HUES6 (cell line): ENCODE measurements around the gene TSHB.
"Not testable (repeated sequence)": the region's sequence is repeated elsewhere in the genome, so short reads cannot be mapped to it uniquely, and the experiment has no call there.

Source experiments
- H3K27ac ChIP-seq: 2 replicates; pipeline ENCODE4 v1.7.0; 2013; ENCODE audit warnings: low read depth, mild to moderate bottlenecking, low read length, inconsistent platforms
- H3K27me3 ChIP-seq: 2 replicates; pipeline ENCODE4 v1.6.1; 2013; ENCODE audit warnings: low read length; ENCODE audit not compliant: control insufficient read depth, insufficient read depth
- H3K36me3 ChIP-seq: 2 replicates; pipeline ENCODE4 v1.6.1; 2013; ENCODE audit warnings: low read length; ENCODE audit not compliant: control insufficient read depth, insufficient read depth
- H3K4me1 ChIP-seq: 2 replicates; pipeline ENCODE4 v1.6.1; 2013; ENCODE audit warnings: low read length; ENCODE audit not compliant: control insufficient read depth, insufficient read depth
- H3K4me3 ChIP-seq: 2 replicates; pipeline ENCODE4 v1.5.1; 2013; ENCODE audit warnings: low read depth, low read length
- H3K9ac ChIP-seq: one replicate; pipeline ENCODE4 v1.6.1; 2013; ENCODE audit warnings: mild to moderate bottlenecking, low read length
- H3K9me3 ChIP-seq: 2 replicates; pipeline ENCODE4 v1.6.1; 2013; ENCODE audit warnings: low read depth, low read length; ENCODE audit not compliant: control insufficient read depth, insufficient read depth

Gene TSHB

DNA sequence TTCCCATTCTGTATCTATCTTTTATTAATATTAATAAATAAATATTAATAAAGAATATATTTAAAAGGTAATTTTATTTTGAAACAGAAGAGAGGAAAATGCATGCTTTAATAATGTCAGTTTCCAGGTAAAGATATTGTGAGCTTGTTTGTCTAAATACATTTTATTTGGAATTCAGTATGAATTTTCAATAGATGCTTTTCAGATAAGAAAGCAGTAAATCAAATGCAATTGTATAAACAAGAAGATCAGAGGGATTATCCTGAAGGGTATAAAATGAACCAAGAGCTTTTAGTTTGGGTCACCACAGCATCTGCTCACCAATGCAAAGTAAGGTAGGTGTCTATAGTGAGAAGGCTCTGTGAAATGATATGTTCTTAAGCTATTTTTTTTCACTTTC lies at the start of gene TSHB:
TSS of gene TSHB (plus strand) at position 301 of the 400 bp plus-strand sequence. CDS start 3,537 bp downstream, outside the sequence.
- no peak within 1 kb of the TSS for H3K9ac ChIP-seq
- no peaks in the 10 kb centered on the region for H3K9me3 ChIP-seq
- H3K27ac ChIP-seq, result no peak within 1 kb of the TSS
- no peaks in the 10 kb centered on the region for H3K4me1 ChIP-seq
- no peak within 1 kb of the TSS for H3K4me3 ChIP-seq
- H3K36me3 ChIP-seq, result no peaks in the 10 kb centered on the region
- no peaks in the 10 kb centered on the region for H3K27me3 ChIP-seq

DNA sequence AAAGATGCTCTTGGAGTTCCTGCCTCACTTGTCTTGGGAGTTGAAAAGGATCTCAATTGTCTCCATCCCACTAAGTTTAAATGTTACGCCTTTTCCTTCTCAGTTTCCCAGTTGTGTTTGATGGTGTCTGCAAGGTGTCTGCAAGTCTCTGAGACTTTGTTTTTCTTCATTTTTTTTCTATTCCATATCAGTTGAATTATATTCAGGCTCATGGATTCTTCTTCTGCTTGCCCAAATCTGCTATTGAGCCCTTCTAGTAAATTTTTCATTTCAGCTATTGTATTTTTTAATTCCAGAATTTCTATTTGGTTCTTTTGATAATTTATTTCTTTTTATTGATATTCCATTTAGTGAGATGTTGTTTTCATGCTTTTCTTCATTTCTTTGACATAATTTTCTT lies 47.4 kb upstream of the TSHB start:
- no peaks in the 10 kb centered on the region for H3K4me1 ChIP-seq
- no peak overlapping the region for H3K9ac ChIP-seq
- H3K4me3 ChIP-seq, result no peak overlapping the region
- no peak overlapping the region for H3K27ac ChIP-seq
- H3K9me3 ChIP-seq, result no peaks in the 10 kb centered on the region
- no peaks in the 10 kb centered on the region for H3K27me3 ChIP-seq
- H3K36me3 ChIP-seq, result no peaks in the 10 kb centered on the region

DNA sequence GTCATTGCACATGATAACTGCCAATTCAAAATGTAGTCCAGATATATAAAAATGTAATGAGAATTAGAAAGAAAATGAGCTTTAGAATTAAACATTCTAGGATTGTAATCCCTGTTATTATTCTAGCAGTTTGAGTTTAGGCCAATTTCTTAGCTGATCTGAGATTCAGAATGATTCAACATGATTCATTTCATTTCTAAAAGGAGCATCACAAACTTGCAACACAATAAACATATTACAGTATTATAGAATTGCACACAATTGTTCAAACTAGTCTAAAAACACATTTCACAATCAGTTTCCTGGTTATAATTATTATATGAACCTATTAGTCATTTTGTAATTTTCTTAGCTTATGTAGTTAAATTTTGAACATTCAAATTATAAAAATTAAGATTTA lies 43.3 kb upstream of the TSHB start:
- no peak overlapping the region for H3K9ac ChIP-seq
- no peak overlapping the region for H3K27ac ChIP-seq
- H3K27me3 ChIP-seq, result no peaks in the 10 kb centered on the region
- H3K9me3 ChIP-seq, result peaks cover 14% of the 10 kb centered on the region; the same call in 1 of the 2 replicates
- no peaks in the 10 kb centered on the region for H3K4me1 ChIP-seq
- H3K4me3 ChIP-seq, result no peak overlapping the region
- no peaks in the 10 kb centered on the region for H3K36me3 ChIP-seq

- Histone ChIP-seq H3K4me1 (no peaks in the 10 kb centered on the region), H3K9ac (no peak overlapping the region), H3K36me3 (no peaks in the 10 kb centered on the region), H3K4me3 (no peak overlapping the region), H3K27me3 (no peaks in the 10 kb centered on the region), H3K27ac (no peak overlapping the region), H3K9me3 (peaks cover 14% of the 10 kb centered on the region; the same call in 1 of the 2 replicates)
Observed at GRCh38 chr1:114988095-114988494, 41.5 kb upstream of the TSHB start.

- no peak overlapping the region for H3K9ac ChIP-seq
- H3K4me1 ChIP-seq, result no peaks in the 10 kb centered on the region
- H3K27me3 ChIP-seq, result no peaks in the 10 kb centered on the region
- H3K36me3 ChIP-seq, result no peaks in the 10 kb centered on the region
- H3K9me3 ChIP-seq, result no peaks in the 10 kb centered on the region
- H3K27ac ChIP-seq, result no peak overlapping the region
- no peak overlapping the region for H3K4me3 ChIP-seq
Observed at GRCh38 chr1:114997510-114998289, 31.9 kb upstream of the TSHB start.

- Histone ChIP-seq H3K36me3 (no peaks in the 10 kb centered on the region), H3K9me3 (no peaks in the 10 kb centered on the region), H3K27ac (no peak overlapping the region), H3K27me3 (no peaks in the 10 kb centered on the region), H3K4me3 (no peak overlapping the region), H3K4me1 (no peaks in the 10 kb centered on the region), H3K9ac (no peak overlapping the region)
Observed at GRCh38 chr1:115006191-115006590, 23.4 kb upstream of the TSHB start.

- no peak overlapping the region for H3K4me3 ChIP-seq
- no peaks in the 10 kb centered on the region for H3K27me3 ChIP-seq
- H3K36me3 ChIP-seq, result no peaks in the 10 kb centered on the region
- H3K9ac ChIP-seq, result no peak overlapping the region
- H3K27ac ChIP-seq, result no peak overlapping the region
- H3K4me1 ChIP-seq, result no peaks in the 10 kb centered on the region
- H3K9me3 ChIP-seq, result peaks cover 8% of the 10 kb centered on the region
Observed at GRCh38 chr1:115012006-115012405, 17.6 kb upstream of the TSHB start.

DNA sequence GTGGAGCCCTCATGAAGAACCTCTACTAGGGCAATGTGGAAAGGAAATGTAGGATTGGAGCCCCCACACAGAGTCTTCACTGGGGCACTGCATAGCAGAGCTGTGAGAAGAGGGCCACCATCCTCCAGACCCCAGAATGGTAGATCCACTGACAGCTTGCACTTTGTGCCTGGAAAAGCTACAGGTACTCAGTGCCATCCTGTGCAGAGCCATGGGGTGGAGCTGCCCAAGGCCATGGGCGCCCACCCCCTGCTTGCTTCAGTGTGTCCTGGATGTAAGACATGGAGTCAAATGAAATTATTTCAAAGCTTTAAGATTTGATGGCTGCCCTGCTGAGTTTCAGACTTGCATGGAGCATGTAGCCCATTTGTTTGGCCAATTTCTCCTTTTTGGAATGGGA lies 17.2 kb upstream of the TSHB start:
- Histone ChIP-seq H3K4me1 (no peaks in the 10 kb centered on the region), H3K4me3 (no peak overlapping the region), H3K9me3 (peaks cover 8% of the 10 kb centered on the region), H3K27me3 (no peaks in the 10 kb centered on the region), H3K36me3 (no peaks in the 10 kb centered on the region), H3K27ac (no peak overlapping the region), H3K9ac (no peak overlapping the region)

DNA sequence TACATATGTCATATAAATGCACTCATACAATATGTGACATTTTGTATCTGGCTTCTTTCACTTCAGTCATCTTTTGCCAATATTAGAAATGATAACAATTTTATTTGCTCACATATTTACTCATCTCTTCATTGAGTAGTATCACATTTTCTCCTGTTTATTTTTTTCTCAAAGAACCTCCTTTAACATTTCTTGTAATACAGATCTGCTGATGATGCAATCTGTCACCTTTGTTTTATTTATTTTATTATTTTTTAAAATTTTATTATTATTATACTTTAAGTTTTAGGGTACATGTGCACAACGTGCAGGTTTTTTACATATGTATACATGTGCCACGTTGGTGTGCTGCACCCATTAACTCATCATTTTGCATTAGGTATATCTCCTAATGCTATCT lies 15.8 kb upstream of the TSHB start:
- H3K27me3 ChIP-seq, result no peaks in the 10 kb centered on the region
- H3K9ac ChIP-seq, result no peak overlapping the region
- peaks cover 8% of the 10 kb centered on the region for H3K9me3 ChIP-seq
- no peaks in the 10 kb centered on the region for H3K4me1 ChIP-seq
- no peaks in the 10 kb centered on the region for H3K36me3 ChIP-seq
- no peak overlapping the region for H3K27ac ChIP-seq
- H3K4me3 ChIP-seq, result no peak overlapping the region

DNA sequence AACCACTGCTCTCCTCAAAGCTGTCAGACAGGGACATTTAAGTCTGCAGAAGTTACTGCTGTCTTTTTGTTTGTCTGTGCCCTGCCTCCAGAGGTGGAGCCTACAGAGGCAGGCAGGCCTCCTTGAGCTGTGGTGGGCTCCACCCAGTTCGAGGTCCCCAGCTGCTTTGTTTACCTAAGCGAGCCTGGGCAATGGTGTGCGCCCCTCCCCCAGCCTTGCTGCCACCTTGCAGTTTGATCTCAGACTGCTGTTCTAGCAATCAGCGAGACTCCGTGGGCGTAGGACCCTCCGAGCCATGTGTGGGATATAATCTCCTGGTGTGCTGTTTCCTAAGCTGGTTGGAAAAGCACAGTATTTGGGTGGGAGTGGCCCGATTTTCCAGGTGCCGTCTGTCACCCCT lies 10.1 kb upstream of the TSHB start:
- H3K4me1 ChIP-seq, H3K36me3 ChIP-seq, H3K9ac ChIP-seq, H3K27ac ChIP-seq, H3K9me3 ChIP-seq, H3K4me3 ChIP-seq, H3K27me3 ChIP-seq: not testable (repeated sequence)

DNA sequence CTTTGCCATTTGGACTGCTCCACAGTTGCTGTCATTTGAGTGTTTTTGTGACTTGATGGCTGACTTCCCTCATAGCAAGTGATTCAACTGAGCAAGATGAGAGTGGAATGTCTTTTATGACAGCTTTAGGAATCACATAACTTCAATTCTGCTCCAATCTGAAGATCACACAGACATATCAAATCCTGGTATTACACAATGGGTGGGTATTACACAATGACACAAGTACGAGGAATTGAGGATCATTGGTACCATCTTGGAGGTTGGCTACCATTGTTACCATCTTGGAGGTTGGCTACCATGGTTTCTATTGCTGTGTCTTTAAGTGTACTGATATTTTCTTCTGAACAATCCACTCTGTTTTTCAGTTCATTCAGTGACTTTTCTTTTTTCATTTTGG lies 8.5 kb upstream of the TSHB start:
- Histone ChIP-seq H3K27me3 (no peaks in the 10 kb centered on the region), H3K36me3 (no peaks in the 10 kb centered on the region), H3K4me3 (no peak overlapping the region), H3K9ac (no peak overlapping the region), H3K9me3 (peaks cover 7% of the 10 kb centered on the region), H3K27ac (no peak overlapping the region), H3K4me1 (no peaks in the 10 kb centered on the region)
